NCI-H2171 treated with DMSO at 0.1 percent for 48 hours (cell line): ENCODE data around the gene FBXW7.
"Not testable (repeated sequence)": the region's sequence is repeated elsewhere in the genome, so short reads cannot be mapped to it uniquely, and the experiment has no call there.

Source experiments
- DNase-seq: peaks from one replicate; lab custom pipeline; 2025; lab: John Stamatoyannopoulos, UW

FBXW7 gene

GRCh38 chr4:152535903-152536544 is at the start of gene FBXW7:
Gene FBXW7 (minus strand): TSS chr4:152536092. CDS start chr4:152411803, 124,289 bp downstream.
- DNase-seq: peak; percentile 94

GRCh38 chr4:152585023-152585441 is 49.1 kb upstream of the FBXW7 start:
- DNase-seq: no peak

- no peak for DNase-seq
Measured at GRCh38 chr4:152581536-152582160, 45.8 kb upstream of the FBXW7 start.

GRCh38 chr4:152579916-152580315 is 44.0 kb upstream of the FBXW7 start:
- DNase-seq: no peak

- no peak for DNase-seq
Measured at GRCh38 chr4:152579107-152579764, 43.3 kb upstream of the FBXW7 start.

GRCh38 chr4:152578670-152579069 is 42.8 kb upstream of the FBXW7 start:
- no peak for DNase-seq

- no peak for DNase-seq
Measured at GRCh38 chr4:152577708-152578396, 42.0 kb upstream of the FBXW7 start.

- DNase-seq: no peak
Measured at GRCh38 chr4:152575533-152575932, 39.6 kb upstream of the FBXW7 start.

GRCh38 chr4:152573861-152574260 is 38.0 kb upstream of the FBXW7 start:
- no peak for DNase-seq

- no peak for DNase-seq
Measured at GRCh38 chr4:152572417-152573086, 36.7 kb upstream of the FBXW7 start.

- DNase-seq: no peak
Measured at GRCh38 chr4:152571770-152572169, 35.9 kb upstream of the FBXW7 start.

GRCh38 chr4:152571296-152571695 is 35.4 kb upstream of the FBXW7 start:
- DNase-seq: no peak

- DNase-seq: no peak
Measured at GRCh38 chr4:152565333-152565732, 29.4 kb upstream of the FBXW7 start.

- no peak for DNase-seq
Measured at GRCh38 chr4:152564336-152564735, 28.4 kb upstream of the FBXW7 start.

GRCh38 chr4:152563209-152563608 is 27.3 kb upstream of the FBXW7 start:
- no peak for DNase-seq

- no peak for DNase-seq
Measured at GRCh38 chr4:152559641-152560040, 23.7 kb upstream of the FBXW7 start.

- DNase-seq: no peak
Measured at GRCh38 chr4:152558396-152558795, 22.5 kb upstream of the FBXW7 start.

- no peak for DNase-seq
Measured at GRCh38 chr4:152556834-152557233, 20.9 kb upstream of the FBXW7 start.

GRCh38 chr4:152556283-152556682 is 20.4 kb upstream of the FBXW7 start:
- DNase-seq: no peak

GRCh38 chr4:152554742-152555141 is 18.9 kb upstream of the FBXW7 start:
- DNase-seq: no peak

GRCh38 chr4:152550687-152551086 is 14.8 kb upstream of the FBXW7 start:
- not testable (repeated sequence) for DNase-seq

- no peak for DNase-seq
Measured at GRCh38 chr4:152545088-152545487, 9.2 kb upstream of the FBXW7 start.
